ENCODE measurements around the gene GCN1.

DNA sequence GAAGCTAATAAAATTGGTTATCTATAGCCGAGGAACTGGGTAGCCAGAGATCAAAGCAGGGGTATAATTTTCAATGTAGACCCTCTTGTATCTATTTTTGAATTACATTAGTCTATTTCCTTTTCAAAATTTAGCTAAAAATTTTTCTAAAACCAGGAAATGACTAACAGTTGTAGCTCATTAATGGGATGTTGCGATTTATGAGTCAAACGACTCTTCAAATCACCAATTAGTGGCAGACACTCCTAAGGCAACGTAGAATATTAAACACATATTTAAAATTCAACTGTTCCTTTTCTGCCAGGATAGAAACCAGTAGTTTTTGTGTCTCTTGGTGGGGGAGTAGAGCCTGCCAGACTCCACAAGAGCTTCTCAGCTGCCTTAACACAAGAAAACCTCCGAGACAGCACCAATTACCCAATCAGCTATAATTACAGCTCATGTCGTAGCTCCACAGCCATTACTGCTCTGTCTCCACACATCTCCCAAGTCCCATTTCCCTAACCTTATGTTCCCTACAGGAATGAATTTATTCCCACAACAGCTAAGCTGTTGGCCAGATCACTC is 26.9 kb downstream of the GCN1 start:
- TF ChIP-seq CTCF (conservative IDR thresholded peaks at IDR 0.05 in 1 of 2, IDR thresholded peaks at IDR 0.05 in 1 of 2; ENCODE audit: low read depth in 1 of 2, low read length in 2 of 2) (no peak), EZH2 (IDR thresholded peaks at IDR 0.05; ENCODE audit: low read length, missing control alignments) (no peak)
